ENCODE data around the gene PLSCR5.

The PLSCR5 gene

DNA sequence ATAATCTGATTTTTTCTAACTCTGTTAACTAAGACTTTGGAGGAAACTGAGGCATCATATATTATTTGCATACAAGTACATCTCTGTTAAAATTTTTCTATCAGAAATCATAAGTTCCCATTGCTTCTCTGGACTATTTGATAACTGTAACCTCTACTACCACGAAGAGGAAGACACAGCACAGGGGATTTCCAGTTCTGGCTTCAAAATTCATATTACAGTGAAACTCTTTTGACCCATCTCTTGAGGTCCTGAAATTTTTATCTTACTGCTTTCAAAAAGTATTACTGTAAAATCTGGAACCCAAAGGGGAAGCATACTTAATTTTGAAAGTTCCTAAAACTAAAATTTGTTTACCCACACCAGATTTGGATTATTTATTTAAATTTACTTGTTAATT lies 64.9 kb downstream of the PLSCR5 start:
- Histone ChIP-seq H3K9me3 (no peaks in the 10 kb centered on the region), H3K36me3 (peaks cover 8% of the 10 kb centered on the region), H3K4me1 (ENCODE audit: control insufficient read depth in 1 of 2, insufficient read depth in 1 of 2, low read depth in 1 of 2, low read length in 1 of 2) (peaks cover 87 to 90% of the 10 kb centered on the region in 2 experiments), H3K27me3 (no peaks in the 10 kb centered on the region), H3K4me3 (ENCODE audit: low read depth in 1 of 2, low read length in 1 of 2) (peak overlapping the region in 1 of 2 experiments; percentile 89), H3K27ac (peak overlapping the region; percentile 93)
- TF ChIP-seq, protein P1, sequence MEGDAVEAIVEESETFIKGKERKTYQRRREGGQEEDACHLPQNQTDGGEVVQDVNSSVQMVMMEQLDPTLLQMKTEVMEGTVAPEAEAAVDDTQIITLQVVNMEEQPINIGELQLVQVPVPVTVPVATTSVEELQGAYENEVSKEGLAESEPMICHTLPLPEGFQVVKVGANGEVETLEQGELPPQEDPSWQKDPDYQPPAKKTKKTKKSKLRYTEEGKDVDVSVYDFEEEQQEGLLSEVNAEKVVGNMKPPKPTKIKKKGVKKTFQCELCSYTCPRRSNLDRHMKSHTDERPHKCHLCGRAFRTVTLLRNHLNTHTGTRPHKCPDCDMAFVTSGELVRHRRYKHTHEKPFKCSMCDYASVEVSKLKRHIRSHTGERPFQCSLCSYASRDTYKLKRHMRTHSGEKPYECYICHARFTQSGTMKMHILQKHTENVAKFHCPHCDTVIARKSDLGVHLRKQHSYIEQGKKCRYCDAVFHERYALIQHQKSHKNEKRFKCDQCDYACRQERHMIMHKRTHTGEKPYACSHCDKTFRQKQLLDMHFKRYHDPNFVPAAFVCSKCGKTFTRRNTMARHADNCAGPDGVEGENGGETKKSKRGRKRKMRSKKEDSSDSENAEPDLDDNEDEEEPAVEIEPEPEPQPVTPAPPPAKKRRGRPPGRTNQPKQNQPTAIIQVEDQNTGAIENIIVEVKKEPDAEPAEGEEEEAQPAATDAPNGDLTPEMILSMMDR (IDR thresholded peaks at IDR 0.05), result no peak

DNA sequence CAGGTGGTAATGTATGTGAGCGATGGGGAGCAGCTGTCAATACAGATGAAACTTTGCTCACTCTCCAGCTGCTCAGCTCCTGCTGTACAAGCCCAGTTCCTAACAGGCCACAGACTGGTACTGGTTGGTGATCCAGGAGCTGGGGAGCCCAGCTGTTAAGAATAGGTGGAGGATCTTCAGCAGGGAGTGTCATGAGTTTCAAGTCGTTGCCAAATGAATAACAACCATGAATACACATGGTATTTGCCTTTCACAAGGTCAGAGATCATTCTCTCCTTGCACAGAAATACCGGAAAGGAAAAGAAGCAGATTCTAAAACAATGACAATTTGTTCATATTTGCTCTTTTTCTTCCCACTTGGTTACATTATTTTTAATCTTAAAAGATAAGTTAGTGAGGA lies 65.8 kb downstream of the PLSCR5 start:
- Histone ChIP-seq H3K27ac (peak overlapping the region; percentile 93), H3K9me3 (no peaks in the 10 kb centered on the region), H3K27me3 (no peaks in the 10 kb centered on the region), H3K4me1 (ENCODE audit: control insufficient read depth in 1 of 2, insufficient read depth in 1 of 2, low read depth in 1 of 2, low read length in 1 of 2) (peaks cover 82 to 85% of the 10 kb centered on the region in 2 experiments), H3K36me3 (peaks cover 12% of the 10 kb centered on the region), H3K4me3 (ENCODE audit: low read depth in 1 of 2, low read length in 1 of 2) (peak overlapping the region in 1 of 2 experiments; percentile 25)
- TF ChIP-seq, protein P1 (IDR thresholded peaks at IDR 0.05), result no peak

DNA sequence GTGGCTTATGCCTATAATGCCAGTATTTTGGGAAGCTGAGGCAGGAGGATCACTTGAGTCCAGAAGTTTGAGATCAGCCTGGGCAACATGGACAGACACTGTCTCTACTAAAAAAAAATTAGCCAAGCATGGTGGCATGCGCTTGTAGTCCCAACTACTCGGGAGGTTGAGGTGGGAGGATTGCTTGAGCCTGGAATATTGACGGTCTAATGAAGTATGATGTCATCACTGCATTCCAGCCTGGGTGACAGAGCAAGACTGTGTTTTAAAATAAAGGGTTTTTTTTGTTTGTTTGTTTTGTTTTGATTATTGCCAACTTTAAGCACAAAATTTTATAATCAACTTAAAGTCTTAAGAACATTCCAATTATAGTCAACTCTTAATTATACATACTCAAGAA lies 67.5 kb downstream of the PLSCR5 start:
- peak overlapping the region; percentile 18 for H3K27ac ChIP-seq
- no peak overlapping the region for H3K4me3 ChIP-seq (ENCODE audit: low read depth in 1 of 2, low read length in 1 of 2)
- peaks cover 22% of the 10 kb centered on the region for H3K36me3 ChIP-seq
- no peaks in the 10 kb centered on the region for H3K9me3 ChIP-seq
- TF ChIP-seq, protein P1 (IDR thresholded peaks at IDR 0.05), result no peak
- H3K27me3 ChIP-seq, result no peaks in the 10 kb centered on the region
- H3K4me1 ChIP-seq (ENCODE audit: control insufficient read depth in 1 of 2, insufficient read depth in 1 of 2, low read depth in 1 of 2, low read length in 1 of 2), result peaks cover 73 to 74% of the 10 kb centered on the region in 2 experiments

DNA sequence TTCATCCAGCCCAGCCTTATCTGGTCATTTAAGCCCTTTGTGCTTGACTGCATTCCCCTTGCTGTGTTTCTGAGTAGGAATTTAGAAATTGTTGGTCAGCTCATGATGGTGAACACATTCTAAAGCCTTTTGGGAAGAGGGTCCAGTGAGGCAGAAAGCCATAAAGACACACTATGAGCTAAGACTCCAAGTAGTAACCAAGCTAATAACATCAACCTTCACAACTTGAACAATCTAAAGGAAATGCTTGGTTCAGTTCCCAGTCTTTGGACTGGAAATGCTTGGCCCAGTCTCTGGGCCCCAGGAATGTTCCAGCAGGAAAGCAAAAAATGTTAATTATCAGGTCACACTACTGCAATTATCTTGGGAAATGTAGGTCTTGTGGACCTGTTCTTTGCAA lies 68.5 kb downstream of the PLSCR5 start:
- H3K4me3 ChIP-seq (ENCODE audit: low read depth in 1 of 2, low read length in 1 of 2), result no peak overlapping the region
- peaks cover 64 to 65% of the 10 kb centered on the region in 2 experiments for H3K4me1 ChIP-seq (ENCODE audit: control insufficient read depth in 1 of 2, insufficient read depth in 1 of 2, low read depth in 1 of 2, low read length in 1 of 2)
- peaks cover 32% of the 10 kb centered on the region for H3K36me3 ChIP-seq
- no peaks in the 10 kb centered on the region for H3K9me3 ChIP-seq
- H3K27me3 ChIP-seq, result no peaks in the 10 kb centered on the region
- H3K27ac ChIP-seq, result peak overlapping the region; percentile 51
- TF ChIP-seq, protein P1 (IDR thresholded peaks at IDR 0.05), result no peak
